Astrocyte (in vitro differentiated cells and primary cell): ENCODE results near the gene ZNF846. TPM values are rescaled to one million over a fixed set of nuclear protein-coding genes. Genes with fewer than 3 reads are reported as not detected.

Source experiments
- DNase-seq: peaks from one replicate; pipeline ENCODE4 v3.0.0-alpha.2; 2010; ENCODE audit warnings: low read depth
- FAIRE-seq: peaks from 2 replicates; lab custom pipeline; 2011; peaks lifted over from hg19 to GRCh38; lab: Jason Lieb, UNC
- H2AFZ ChIP-seq: 2 replicates; pipeline ENCODE4 v1.6.0; 2012; ENCODE audit warnings: low read depth, low read length, inconsistent platforms
- H3K27ac ChIP-seq: 2 replicates; pipeline ENCODE4 v1.5.1; 2011; ENCODE audit warnings: low read depth, low read length, inconsistent platforms
- H3K27me3 ChIP-seq: 2 replicates; pipeline ENCODE4 v1.6.0; 2011; ENCODE audit warnings: low read length, inconsistent platforms; ENCODE audit not compliant: insufficient read depth
- H3K36me3 ChIP-seq: 2 replicates; pipeline ENCODE4 v1.5.1; 2011; ENCODE audit warnings: low read length, inconsistent platforms; ENCODE audit not compliant: insufficient read depth
- H3K4me1 ChIP-seq: 2 replicates; pipeline ENCODE4 v1.5.1; 2011; ENCODE audit warnings: low read length, inconsistent platforms; ENCODE audit not compliant: insufficient read depth
- H3K4me2 ChIP-seq: 2 replicates; pipeline ENCODE4 v1.6.0; 2012; ENCODE audit warnings: low read length, inconsistent platforms
- H3K4me3 ChIP-seq: 2 replicates; pipeline ENCODE4 v1.5.1; 2011; ENCODE audit warnings: low read depth, mild to moderate bottlenecking, low read length, inconsistent platforms; ENCODE audit not compliant: insufficient read depth
- H3K79me2 ChIP-seq: 2 replicates; pipeline ENCODE4 v1.6.0; 2012; ENCODE audit warnings: mild to moderate bottlenecking, low read length, inconsistent platforms; ENCODE audit not compliant: insufficient read depth
- H3K9ac ChIP-seq: 2 replicates; pipeline ENCODE4 v1.6.0; 2012; ENCODE audit warnings: mild to moderate bottlenecking, low read length, inconsistent platforms
- H3K9me3 ChIP-seq: 2 replicates; pipeline ENCODE4 v1.5.1; 2012; ENCODE audit warnings: low read depth, mild to moderate bottlenecking, low read length, inconsistent platforms; ENCODE audit not compliant: insufficient read depth
- H4K20me1 ChIP-seq: 2 replicates; pipeline ENCODE4 v1.6.0; 2012; ENCODE audit warnings: low read length, inconsistent platforms; ENCODE audit not compliant: insufficient read depth
- H3K27ac Mint-ChIP-seq: one replicate; pipeline ENCODE4 v1.8.0; 2021; ENCODE audit warnings: mild to moderate bottlenecking, mixed read lengths; ENCODE audit not compliant: unreplicated experiment
- H3K27me3 Mint-ChIP-seq: one replicate; pipeline ENCODE4 v1.8.0; 2021; ENCODE audit warnings: low read depth, mixed read lengths; ENCODE audit not compliant: unreplicated experiment
- H3K36me3 Mint-ChIP-seq: one replicate; pipeline ENCODE4 v1.8.0; 2021; ENCODE audit warnings: low read depth, mixed read lengths; ENCODE audit not compliant: unreplicated experiment
- H3K4me1 Mint-ChIP-seq: one replicate; pipeline ENCODE4 v1.8.0; 2021; ENCODE audit warnings: low read depth, mixed read lengths; ENCODE audit not compliant: unreplicated experiment
- H3K4me3 Mint-ChIP-seq: one replicate; pipeline ENCODE4 v1.8.0; 2021; ENCODE audit warnings: mild to moderate bottlenecking, moderate library complexity, mixed read lengths; ENCODE audit not compliant: unreplicated experiment
- H3K9me3 Mint-ChIP-seq: one replicate; pipeline ENCODE4 v1.8.0; 2021; ENCODE audit warnings: mild to moderate bottlenecking, mixed read lengths; ENCODE audit not compliant: unreplicated experiment
- EZH2 ChIP-seq: IDR thresholded peaks from 2 replicates; pipeline ENCODE4 v1.6.1; 2012; ENCODE audit warnings: mild to moderate bottlenecking, low read length, inconsistent platforms; ENCODE audit not compliant: insufficient read depth
- total RNA-seq: library from RNA; stranded (reverse); gene quantifications from 2 replicates; pipeline ENCODE4 v1.2.1, GENCODE V29; 2021
- TF ChIP-seq, protein P1 (sequence below): IDR thresholded peaks from 2 replicates; pipeline ENCODE4 v1.5.1; 2011; ENCODE audit warnings: low read depth, mild to moderate bottlenecking, inconsistent platforms, low read length, moderate library complexity; ENCODE audit not compliant: insufficient read depth

Gene ZNF846
- total RNA-seq, 1 donor from 2014 or later: 13.7 TPM

DNA sequence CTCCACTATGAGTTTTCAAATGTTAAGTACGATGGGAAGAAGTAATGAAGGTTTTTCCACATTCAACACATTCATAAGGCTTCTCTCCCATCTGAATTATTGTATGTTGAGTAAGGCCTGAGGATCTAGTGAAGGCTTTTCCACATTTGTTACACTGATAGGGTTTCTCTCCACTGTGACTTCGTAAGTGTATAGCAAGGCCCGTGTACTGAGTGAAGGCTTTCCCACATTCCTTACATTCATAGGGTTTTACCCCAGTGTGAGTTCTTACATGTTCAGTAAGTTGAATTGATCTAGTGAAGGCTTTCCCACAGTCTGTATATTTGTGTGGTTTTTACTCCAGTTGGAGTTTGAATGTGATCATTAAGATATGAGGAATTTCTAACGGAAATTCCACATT is 44.4 kb downstream of the ZNF846 start:
- Mint-ChIP-seq H3K36me3 (no peaks in the 10 kb centered on the region), H3K27ac (no peak overlapping the region), H3K4me3 (no peak overlapping the region), H3K4me1 (no peaks in the 10 kb centered on the region), H3K27me3 (no peaks in the 10 kb centered on the region), H3K9me3 (peaks cover 35% of the 10 kb centered on the region)
- H3K27me3 ChIP-seq: no peaks in the 10 kb centered on the region
- H3K4me1 ChIP-seq: no peaks in the 10 kb centered on the region
- no peak for DNase-seq
- H3K4me3 ChIP-seq: no peak overlapping the region
- peaks cover 3% of the 10 kb centered on the region for H3K9me3 ChIP-seq
- no peaks in the 10 kb centered on the region for H4K20me1 ChIP-seq
- H2AFZ ChIP-seq: no peak overlapping the region
- H3K9ac ChIP-seq: no peak overlapping the region
- H3K4me2 ChIP-seq: no peak overlapping the region
- H3K36me3 ChIP-seq: no peaks in the 10 kb centered on the region
- no peaks in the 10 kb centered on the region for H3K79me2 ChIP-seq
- TF ChIP-seq, protein P1, sequence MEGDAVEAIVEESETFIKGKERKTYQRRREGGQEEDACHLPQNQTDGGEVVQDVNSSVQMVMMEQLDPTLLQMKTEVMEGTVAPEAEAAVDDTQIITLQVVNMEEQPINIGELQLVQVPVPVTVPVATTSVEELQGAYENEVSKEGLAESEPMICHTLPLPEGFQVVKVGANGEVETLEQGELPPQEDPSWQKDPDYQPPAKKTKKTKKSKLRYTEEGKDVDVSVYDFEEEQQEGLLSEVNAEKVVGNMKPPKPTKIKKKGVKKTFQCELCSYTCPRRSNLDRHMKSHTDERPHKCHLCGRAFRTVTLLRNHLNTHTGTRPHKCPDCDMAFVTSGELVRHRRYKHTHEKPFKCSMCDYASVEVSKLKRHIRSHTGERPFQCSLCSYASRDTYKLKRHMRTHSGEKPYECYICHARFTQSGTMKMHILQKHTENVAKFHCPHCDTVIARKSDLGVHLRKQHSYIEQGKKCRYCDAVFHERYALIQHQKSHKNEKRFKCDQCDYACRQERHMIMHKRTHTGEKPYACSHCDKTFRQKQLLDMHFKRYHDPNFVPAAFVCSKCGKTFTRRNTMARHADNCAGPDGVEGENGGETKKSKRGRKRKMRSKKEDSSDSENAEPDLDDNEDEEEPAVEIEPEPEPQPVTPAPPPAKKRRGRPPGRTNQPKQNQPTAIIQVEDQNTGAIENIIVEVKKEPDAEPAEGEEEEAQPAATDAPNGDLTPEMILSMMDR: no peak
- TF ChIP-seq EZH2: no peak
- FAIRE-seq: no peak
- no peak overlapping the region for H3K27ac ChIP-seq

DNA sequence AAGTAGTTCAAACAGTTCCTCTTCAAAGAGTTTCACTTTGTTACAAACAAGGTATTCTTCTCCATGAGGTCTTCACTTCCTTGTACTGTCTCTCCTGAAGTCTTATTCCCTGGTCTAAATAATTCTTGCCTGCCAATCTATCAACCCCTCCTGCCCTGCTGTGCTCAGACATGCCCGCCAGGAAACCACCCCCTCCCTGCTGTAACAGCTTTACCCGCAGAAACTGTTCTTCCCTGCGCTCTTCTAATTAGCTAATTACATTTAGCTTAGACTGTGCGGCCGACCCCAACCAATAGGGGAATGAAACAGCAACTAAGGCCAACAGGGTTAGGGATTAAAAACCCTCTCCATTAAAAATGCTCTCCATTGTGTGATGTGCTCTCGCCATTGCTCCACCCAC is 46.7 kb downstream of the ZNF846 start:
- Histone ChIP-seq H4K20me1 (no peaks in the 10 kb centered on the region), H3K4me1 (no peaks in the 10 kb centered on the region), H2AFZ (no peak overlapping the region), H3K27ac (no peak overlapping the region), H3K79me2 (no peaks in the 10 kb centered on the region), H3K4me3 (no peak overlapping the region), H3K9me3 (peaks cover 3% of the 10 kb centered on the region), H3K4me2 (no peak overlapping the region), H3K9ac (no peak overlapping the region), H3K36me3 (no peaks in the 10 kb centered on the region), H3K27me3 (no peaks in the 10 kb centered on the region)
- TF ChIP-seq, protein P1: no peak
- no peak for TF ChIP-seq EZH2
- H3K9me3 Mint-ChIP-seq: peaks cover 32% of the 10 kb centered on the region
- no peak overlapping the region for H3K4me3 Mint-ChIP-seq
- FAIRE-seq: no peak
- no peaks in the 10 kb centered on the region for H3K4me1 Mint-ChIP-seq
- H3K27ac Mint-ChIP-seq: no peak overlapping the region
- H3K27me3 Mint-ChIP-seq: no peaks in the 10 kb centered on the region
- DNase-seq: no peak
- no peaks in the 10 kb centered on the region for H3K36me3 Mint-ChIP-seq

- no peaks in the 10 kb centered on the region for H3K36me3 Mint-ChIP-seq
- TF ChIP-seq, protein P1: no peak
- TF ChIP-seq EZH2: no peak
- no peak overlapping the region for H3K9ac ChIP-seq
- no peaks in the 10 kb centered on the region for H3K79me2 ChIP-seq
- H3K27me3 Mint-ChIP-seq: no peaks in the 10 kb centered on the region
- H3K27ac Mint-ChIP-seq: no peak overlapping the region
- H3K4me3 ChIP-seq: no peak overlapping the region
- no peaks in the 10 kb centered on the region for H3K4me1 ChIP-seq
- H4K20me1 ChIP-seq: no peaks in the 10 kb centered on the region
- no peak overlapping the region for H3K27ac ChIP-seq
- DNase-seq (no peak), FAIRE-seq (no peak)
- no peak overlapping the region for H3K4me3 Mint-ChIP-seq
- no peak overlapping the region for H2AFZ ChIP-seq
- H3K36me3 ChIP-seq: no peaks in the 10 kb centered on the region
- H3K4me1 Mint-ChIP-seq: no peaks in the 10 kb centered on the region
- H3K9me3 ChIP-seq: peaks cover 3% of the 10 kb centered on the region
- H3K9me3 Mint-ChIP-seq: peaks cover 32% of the 10 kb centered on the region
- no peak overlapping the region for H3K4me2 ChIP-seq
- H3K27me3 ChIP-seq: no peaks in the 10 kb centered on the region
These were observed 48.0 kb downstream of the ZNF846 start for GRCh38 chr19:9720541-9720940.
